HEK293T (cell line): ENCODE data around the gene PCGF1.

Experiments used
- CTCF ChIA-PET: fragments of 350-600 bp; formaldehyde crosslinking; extraction: SDS; loops from one replicate; lab custom pipeline; 2021; ENCODE audit warnings: antibody characterized with exemption, inconsistent platforms; lab: Yijun Ruan, JAX
- POLR2A ChIA-PET: fragments of 350-600 bp; formaldehyde crosslinking; extraction: SDS; loops from one replicate; lab custom pipeline; 2020; ENCODE audit warnings: antibody characterized with exemption, inconsistent platforms; lab: Yijun Ruan, JAX
- DNase-seq: peaks from one replicate; pipeline ENCODE4 v3.0.0; 2012; ENCODE audit warnings: mixed read lengths; ENCODE audit errors: extremely low spot score
- ARNT ChIP-seq: fragments of 450-650 bp; IDR thresholded peaks from 2 replicates; pipeline ENCODE4 v1.6.1; 2017; ENCODE audit warnings: mild to moderate bottlenecking
- BHLHE40 ChIP-seq: fragments of 450-650 bp; IDR thresholded peaks from 2 replicates; pipeline ENCODE4 v1.6.1; 2016; ENCODE audit warnings: mild to moderate bottlenecking, moderate library complexity, borderline replicate concordance
- CTBP1 ChIP-seq: fragments of 450-650 bp; IDR thresholded peaks from 2 replicates; pipeline ENCODE4 v1.6.1; 2016; ENCODE audit warnings: borderline replicate concordance
- ELF4 ChIP-seq: fragments of 450-650 bp; IDR thresholded peaks from 2 replicates; pipeline ENCODE4 v1.6.1; 2017; ENCODE audit warnings: antibody characterized with exemption
- FOXA1 ChIP-seq: fragments of 450-650 bp; IDR thresholded peaks from 2 replicates; pipeline ENCODE4 v1.6.1; 2016; ENCODE audit warnings: mild to moderate bottlenecking
- FOXK2 ChIP-seq: fragments of 450-650 bp; IDR thresholded peaks from 2 replicates; pipeline ENCODE4 v1.6.1; 2016; ENCODE audit warnings: mild to moderate bottlenecking
- FOXM1 ChIP-seq: fragments of 450-650 bp; IDR thresholded peaks from 2 replicates; pipeline ENCODE4 v1.6.1; 2017; ENCODE audit warnings: mild to moderate bottlenecking, borderline replicate concordance
- HDGF ChIP-seq: fragments of 450-650 bp; IDR thresholded peaks from 2 replicates; pipeline ENCODE4 v1.6.1; 2017; ENCODE audit warnings: antibody characterized with exemption, borderline replicate concordance
- L3MBTL2 ChIP-seq: fragments of 450-650 bp; conservative IDR thresholded peaks from 2 replicates; pipeline ENCODE4 v1.6.1; 2016; ENCODE audit warnings: mild to moderate bottlenecking
- LEF1 ChIP-seq: fragments of 450-650 bp; IDR thresholded peaks from 2 replicates; pipeline ENCODE4 v1.6.1; 2017; ENCODE audit warnings: mild to moderate bottlenecking, borderline replicate concordance
- NFRKB ChIP-seq: fragments of 450-650 bp; IDR thresholded peaks from 2 replicates; pipeline ENCODE4 v1.6.1; 2016; ENCODE audit warnings: mild to moderate bottlenecking, moderate library complexity
- SP1 ChIP-seq: fragments of 450-650 bp; IDR thresholded peaks from 2 replicates; pipeline ENCODE4 v1.6.1; 2017
- SUZ12 ChIP-seq: fragments of 450-650 bp; IDR thresholded peaks from 2 replicates; pipeline ENCODE4 v1.6.1; 2016; ENCODE audit warnings: mild to moderate bottlenecking
- TARDBP ChIP-seq: fragments of 450-650 bp; IDR thresholded peaks from 2 replicates; pipeline ENCODE4 v1.6.1; 2016
- ZNF384 ChIP-seq: fragments of 450-650 bp; IDR thresholded peaks from 2 replicates; pipeline ENCODE4 v1.6.1; 2016
- TF ChIP-seq, protein P1 (sequence below): fragments of 450-650 bp; IDR thresholded peaks from 2 replicates; pipeline ENCODE4 v1.6.1; 2016

The PCGF1 gene

DNA sequence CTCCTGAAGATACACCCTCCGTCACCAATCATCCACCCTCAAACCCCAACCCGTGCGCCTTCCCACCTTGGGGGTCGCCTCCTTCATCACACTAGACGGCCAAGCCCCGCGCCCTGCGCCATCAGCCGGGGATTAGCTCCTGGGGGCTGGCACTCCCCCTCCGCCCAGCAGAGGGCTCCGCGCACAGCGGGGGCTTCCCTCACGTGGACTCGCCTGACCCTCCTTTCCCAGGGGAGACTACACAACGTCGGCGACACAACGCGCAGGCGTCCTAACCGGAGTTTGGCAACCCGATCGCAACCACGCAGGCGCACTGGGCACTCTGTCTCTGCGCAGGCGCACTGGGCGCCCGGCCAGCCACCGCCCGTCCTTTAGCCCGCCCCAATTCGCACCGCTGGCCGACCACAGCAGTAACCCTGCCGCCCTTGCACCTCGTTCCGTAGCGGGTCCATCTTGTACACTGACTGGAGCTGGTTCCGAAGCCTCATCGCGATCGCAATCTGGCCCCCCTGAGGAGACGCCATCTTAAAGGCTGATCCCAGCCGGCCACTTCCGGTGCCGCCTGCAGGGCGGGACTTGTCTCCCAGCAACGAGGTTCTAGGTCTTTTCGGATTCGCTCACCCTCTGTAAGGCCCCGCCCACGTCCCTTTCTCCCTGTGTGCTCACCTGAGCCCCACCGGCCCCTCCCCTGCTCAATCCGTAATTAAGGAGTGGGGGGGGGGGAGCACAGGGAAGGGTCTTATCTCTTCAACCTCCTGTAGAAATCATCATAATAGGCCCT lies at the start of gene PCGF1:
PCGF1 (minus strand) TSS at position 551 of the 781 bp plus-strand sequence; CDS start at position 524, 27 bp downstream.
- ChIA-PET POLR2A (interaction anchor here (1.0 to 6.4 kb wide), 18 partner anchors 9 to 116 kb away, joined by 3 to 70 read pairs (median 4); partner anchors contain the start of genes AUP1, CCDC142, DQX1 and HTRA2), CTCF (interaction anchor here (0.6 to 1.5 kb wide), 2 partner anchors 25 to 52 kb away, joined by 3 read pairs; no protein-coding TSS in a partner anchor)
- peak; percentile 97 for DNase-seq
- peak; percentile 87 for TF ChIP-seq ELF4
- no peak for TF ChIP-seq TARDBP
- TF ChIP-seq CTBP1 = no peak
- 0 out of 2 replicates have a peak, but pooled peaks have one; percentile 33 for TF ChIP-seq FOXM1
- TF ChIP-seq L3MBTL2 = peak; percentile 61

DNA sequence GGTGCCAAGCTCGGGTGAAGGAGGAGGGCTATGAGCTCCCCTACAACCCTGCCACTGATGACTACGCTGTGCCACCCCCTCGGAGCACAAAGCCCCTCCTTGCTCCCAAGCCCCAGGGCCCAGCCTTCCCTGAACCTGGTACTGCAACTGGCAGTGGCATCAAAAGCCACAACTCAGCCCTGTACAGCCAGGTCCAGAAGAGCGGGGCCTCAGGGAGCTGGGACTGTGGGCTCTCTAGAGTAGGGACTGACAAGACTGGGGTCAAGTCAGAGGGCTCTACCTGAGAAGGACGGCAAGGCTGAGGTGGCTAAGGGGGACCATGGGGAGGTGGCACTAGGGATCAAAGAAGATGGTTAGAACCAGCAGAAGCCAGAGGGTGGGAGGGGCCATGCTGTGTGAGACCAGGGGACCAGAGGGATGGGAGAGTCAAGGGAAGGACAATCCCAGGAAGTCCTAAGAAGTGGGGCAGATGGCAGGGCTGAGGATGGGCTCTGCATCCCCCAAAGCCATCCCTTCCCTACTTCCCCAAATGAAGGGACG lies 49.4 kb upstream of the PCGF1 start:
- POLR2A ChIA-PET = no interaction called here

DNA sequence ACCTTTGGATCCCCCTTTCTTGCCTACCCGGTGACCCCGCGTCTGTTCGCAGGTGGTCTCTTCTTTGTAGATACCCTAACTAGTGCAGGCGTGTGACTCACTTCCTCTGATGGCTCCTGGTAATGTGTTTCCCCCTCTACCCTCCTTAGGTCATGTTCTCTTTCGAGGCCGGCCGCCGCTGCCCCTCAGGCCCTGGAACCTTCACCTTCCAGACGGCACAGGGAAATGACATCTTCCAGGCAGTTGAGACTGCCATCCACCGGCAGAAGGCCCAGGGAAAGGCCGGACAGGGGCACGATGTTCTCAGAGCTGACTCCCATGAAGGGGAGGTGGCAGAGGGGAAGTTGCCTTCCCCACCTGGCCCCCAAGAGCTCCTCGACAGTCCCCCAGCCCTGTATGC lies 48.7 kb upstream of the PCGF1 start:
- DNase-seq = no peak
- CTCF ChIA-PET = no interaction called here
- TF ChIP-seq FOXM1 (no peak), NFRKB (no peak), CTBP1 (no peak)
- TF ChIP-seq, protein P1, sequence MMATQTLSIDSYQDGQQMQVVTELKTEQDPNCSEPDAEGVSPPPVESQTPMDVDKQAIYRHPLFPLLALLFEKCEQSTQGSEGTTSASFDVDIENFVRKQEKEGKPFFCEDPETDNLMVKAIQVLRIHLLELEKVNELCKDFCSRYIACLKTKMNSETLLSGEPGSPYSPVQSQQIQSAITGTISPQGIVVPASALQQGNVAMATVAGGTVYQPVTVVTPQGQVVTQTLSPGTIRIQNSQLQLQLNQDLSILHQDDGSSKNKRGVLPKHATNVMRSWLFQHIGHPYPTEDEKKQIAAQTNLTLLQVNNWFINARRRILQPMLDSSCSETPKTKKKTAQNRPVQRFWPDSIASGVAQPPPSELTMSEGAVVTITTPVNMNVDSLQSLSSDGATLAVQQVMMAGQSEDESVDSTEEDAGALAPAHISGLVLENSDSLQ = no peak
- POLR2A ChIA-PET = interaction anchor here (1.2 kb wide), 1 partner anchor 49 kb away, joined by 4 read pairs; no protein-coding TSS in a partner anchor

More for the DNA sequence above, 49.4 kb upstream of the PCGF1 start:
- CTCF ChIA-PET = no interaction called here
- DNase-seq = no peak
- TF ChIP-seq SP1 (no peak), CTBP1 (no peak), L3MBTL2 (no peak), NFRKB (no peak)

DNA sequence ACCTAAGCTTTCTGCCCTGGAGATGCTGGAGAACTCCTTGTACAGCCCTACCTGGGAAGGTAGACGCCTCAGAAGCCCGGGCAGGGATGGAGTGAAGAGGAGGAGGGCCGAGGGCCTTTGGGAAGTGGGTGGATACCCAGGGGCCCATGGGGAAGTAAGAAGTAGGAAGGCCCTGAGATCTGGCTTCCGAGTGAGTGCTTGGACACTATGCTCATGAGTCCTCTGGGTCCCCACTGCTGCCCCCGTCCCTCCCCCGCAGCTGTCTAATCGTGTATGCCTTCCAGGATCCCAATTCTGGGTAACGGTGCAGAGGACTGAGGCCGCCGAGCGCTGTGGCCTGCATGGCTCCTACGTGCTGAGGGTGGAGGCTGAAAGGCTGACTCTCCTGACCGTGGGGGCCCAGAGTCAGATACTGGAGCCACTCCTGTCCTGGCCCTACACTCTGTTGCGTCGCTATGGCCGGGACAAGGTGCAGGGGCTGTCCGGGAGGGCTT lies 48.2 kb upstream of the PCGF1 start:
- CTCF ChIA-PET = no interaction called here
- no peak for DNase-seq
- TF ChIP-seq NFRKB (no peak), FOXA1 (no peak), SP1 (no peak), LEF1 (no peak), ELF4 (no peak), ARNT (no peak), L3MBTL2 (no peak), FOXK2 (no peak), BHLHE40 (no peak), CTBP1 (no peak), HDGF (no peak), FOXM1 (no peak), SUZ12 (no peak), TARDBP (no peak)
- TF ChIP-seq, protein P1 = no peak
- POLR2A ChIA-PET = interaction anchor here (1.2 kb wide), 1 partner anchor 49 kb away, joined by 4 read pairs; no protein-coding TSS in a partner anchor

DNA sequence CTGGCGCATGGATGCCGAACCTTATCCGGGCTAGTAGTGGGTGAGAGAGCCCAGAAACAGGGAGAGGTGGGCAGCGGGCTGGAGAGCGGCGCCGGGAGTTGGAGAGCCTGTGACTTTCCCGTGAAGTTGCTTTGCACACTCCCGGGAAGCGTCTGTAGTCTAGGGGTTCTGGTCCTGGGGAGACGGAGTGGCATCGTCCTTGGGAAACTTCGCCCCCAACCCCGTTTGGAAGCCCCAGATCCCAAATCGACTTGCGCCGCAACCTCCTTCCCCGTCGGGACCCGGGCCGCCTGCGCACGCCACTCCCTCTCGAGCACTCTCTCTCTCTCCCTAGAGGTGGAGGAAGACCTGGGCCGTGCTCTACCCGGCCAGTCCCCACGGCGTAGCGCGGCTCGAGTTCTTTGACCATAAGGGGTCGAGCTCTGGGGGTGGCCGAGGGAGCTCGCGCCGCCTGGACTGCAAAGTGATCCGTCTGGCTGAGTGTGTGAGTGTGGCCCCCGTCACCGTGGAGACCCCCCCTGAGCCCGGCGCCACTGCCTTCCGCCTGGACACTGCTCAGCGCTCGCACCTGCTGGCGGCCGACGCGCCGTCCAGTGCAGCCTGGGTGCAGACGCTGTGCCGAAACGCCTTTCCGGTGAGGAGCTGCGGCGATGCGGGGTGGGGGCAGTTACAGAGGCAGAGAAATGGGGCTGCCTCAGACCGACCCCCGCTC lies 47.5 kb upstream of the PCGF1 start:
- POLR2A ChIA-PET = interaction anchor here (1.2 kb wide), 1 partner anchor 48 kb away, joined by 4 read pairs; no protein-coding TSS in a partner anchor
- no peak for TF ChIP-seq FOXA1
- no peak for TF ChIP-seq ARNT
- no peak for TF ChIP-seq FOXK2
- TF ChIP-seq L3MBTL2 = no peak
- no peak for TF ChIP-seq HDGF
- no peak for TF ChIP-seq SUZ12
- TF ChIP-seq SP1 = no peak
- no peak for TF ChIP-seq FOXM1
- TF ChIP-seq CTBP1 = no peak
- TF ChIP-seq, protein P1 = no peak
- no peak for TF ChIP-seq NFRKB
- TF ChIP-seq ZNF384 = no peak
- TF ChIP-seq BHLHE40 = no peak
- TF ChIP-seq LEF1 = no peak
- CTCF ChIA-PET = no interaction called here
- no peak for DNase-seq
